Endothelial cell of umbilical vein (primary cell): ENCODE data around the gene AK8. TPM values are rescaled to one million over a fixed set of nuclear protein-coding genes. Genes with fewer than 3 reads are reported as not detected.

ENCODE experiments used
- BruUV-seq: library from RNA; stranded (reverse); fragments of 400-500 nt; replicated peaks from 2 replicates; lab custom pipeline; 2021; lab: Mats Ljungman, UMichigan
- CTCF ChIA-PET: fragments of 300-600, 350-600 bp; sonication (Branson Sonifier 250); formaldehyde crosslinking; loops from one replicate; lab custom pipeline; 2021; ENCODE audit warnings: antibody characterized with exemption, inconsistent platforms; lab: Charles Lee
- POLR2A ChIA-PET: fragments of 300-600, 350-600 bp; sonication (Branson Sonifier 250); formaldehyde crosslinking; loops from one replicate; lab custom pipeline; 2021; ENCODE audit warnings: antibody characterized with exemption, inconsistent platforms; lab: Charles Lee
- DNase-seq: peaks from one replicate; pipeline ENCODE4 v3.0.0-alpha.2; 2011; ENCODE audit warnings: low read depth, low spot score
- FAIRE-seq: peaks from 2 replicates; lab custom pipeline; 2011; peaks lifted over from hg19 to GRCh38; lab: Jason Lieb, UNC
- H2AFZ ChIP-seq: 2 replicates; pipeline ENCODE4 v1.6.0; 2012; ENCODE audit warnings: low read depth, low read length, control low read depth, inconsistent platforms
- H3K27ac ChIP-seq: 2 replicates; pipeline ENCODE4 v1.5.1; 2011; ENCODE audit warnings: low read depth, mild to moderate bottlenecking, control low read depth, low read length, moderate library complexity; ENCODE audit not compliant: insufficient read depth
- H3K27me3 ChIP-seq, 2 experiments: 2 replicates each; pipeline versions ENCODE4 v1.6.0 to v1.6.1; 2011; ENCODE audit warnings: low read length in 2 of 2, mixed read lengths in 1 of 2; ENCODE audit not compliant: control insufficient read depth in 2 of 2, insufficient read depth in 2 of 2
- H3K36me3 ChIP-seq, 2 experiments: 2 replicates in 1 of 2; 3 replicates in 1 of 2; pipeline ENCODE4 v1.5.1; 2011; ENCODE audit warnings: low read length in 2 of 2, mild to moderate bottlenecking in 1 of 2, moderate library complexity in 1 of 2; ENCODE audit not compliant: control insufficient read depth in 2 of 2, insufficient read depth in 2 of 2; ENCODE audit errors: extremely low read depth in 1 of 2
- H3K4me1 ChIP-seq: 3 replicates; pipeline ENCODE4 v1.5.1; 2011; ENCODE audit warnings: mild to moderate bottlenecking, low read length; ENCODE audit not compliant: control insufficient read depth, insufficient read depth; ENCODE audit errors: extremely low read depth
- H3K4me2 ChIP-seq: 2 replicates; pipeline ENCODE4 v1.6.1; 2011; ENCODE audit warnings: low read length, control low read depth, mixed read lengths; ENCODE audit not compliant: insufficient read depth
- H3K4me3 ChIP-seq, 3 experiments: fragments of 200-600 bp in 1 of 3; sonication (generic), shearing (Covaris generic) in 1 of 3; replicated peaks in 1 of 3; 2 replicates each; pipeline ENCODE4 v1.5.1; 2011 to 2016; ENCODE audit warnings: control low read depth in 3 of 3, low read length in 3 of 3, mild to moderate bottlenecking in 2 of 3, inconsistent platforms in 1 of 3, low read depth in 1 of 3, moderate library complexity in 1 of 3; ENCODE audit not compliant: insufficient read depth in 1 of 3
- H3K79me2 ChIP-seq: 2 replicates; pipeline ENCODE4 v1.6.0; 2012; ENCODE audit warnings: low read length, inconsistent platforms; ENCODE audit not compliant: control insufficient read depth, insufficient read depth
- H3K9ac ChIP-seq: replicated peaks from 2 replicates; pipeline ENCODE3; 2011; ENCODE audit warnings: low read length, control low read depth; ENCODE audit not compliant: insufficient read depth; ENCODE audit errors: extremely low read depth
- H3K9me1 ChIP-seq: replicated peaks from 3 replicates; pipeline ENCODE4 v1.6.0; 2011; ENCODE audit warnings: mild to moderate bottlenecking, low read length; ENCODE audit not compliant: control insufficient read depth, insufficient read depth; ENCODE audit errors: extremely low read depth
- H3K9me3 ChIP-seq: replicated peaks from 2 replicates; pipeline ENCODE4 v1.5.1; 2012; ENCODE audit warnings: low read length, inconsistent platforms; ENCODE audit not compliant: control insufficient read depth, insufficient read depth
- H4K20me1 ChIP-seq: replicated peaks from 2 replicates; pipeline ENCODE3; 2011; ENCODE audit warnings: mild to moderate bottlenecking, low read length; ENCODE audit not compliant: control insufficient read depth, insufficient read depth; ENCODE audit errors: extremely low read depth
- CTCF ChIP-seq, 2 donors: IDR thresholded peaks; 1 replicate in 1 of 2; 2 replicates in 1 of 2; pipeline ENCODE4 v1.5.1; 2011; ENCODE audit warnings: low read length in 2 of 2, mild to moderate bottlenecking in 2 of 2, moderate library complexity in 2 of 2, control low read depth in 1 of 2, inconsistent platforms in 1 of 2, low read depth in 1 of 2; ENCODE audit not compliant: insufficient read depth in 1 of 2; ENCODE audit errors: extremely low read depth in 1 of 2
- EZH2 ChIP-seq: IDR thresholded peaks from 2 replicates; pipeline ENCODE4 v1.6.1; 2012; ENCODE audit warnings: borderline replicate concordance, low read depth, mild to moderate bottlenecking, moderate library complexity, low read length, inconsistent platforms; ENCODE audit not compliant: severe bottlenecking
- FOS ChIP-seq: IDR thresholded peaks from 2 replicates; pipeline ENCODE4 v1.6.1; 2011; ENCODE audit warnings: mild to moderate bottlenecking, low read length, moderate library complexity, borderline replicate concordance; ENCODE audit not compliant: insufficient read depth
- JUN ChIP-seq: IDR thresholded peaks from 2 replicates; pipeline ENCODE4 v1.6.1; 2011; ENCODE audit warnings: borderline replicate concordance, low read depth; ENCODE audit not compliant: insufficient read length, insufficient read depth
- POLR2A ChIP-seq: IDR thresholded peaks from 2 replicates; pipeline ENCODE4 v1.6.1; 2012; ENCODE audit warnings: low read depth, mild to moderate bottlenecking, control low read depth, low read length
- dilution Hi-C: fragments of 300-500 bp; cut with MboI; formaldehyde crosslinking; loops from one replicate; pipeline ENCODE4 v1.15.0; 2019; ENCODE audit warnings: low sequenced_read_pairs; ENCODE audit not compliant: extremely low pct_ligation_motif_present
- intact Hi-C: fragments of 100-400 bp; cut with micrococcal nuclease; formaldehyde crosslinking; loops from one replicate; pipeline ENCODE4 v1.10.0; 2022
- polyA plus RNA-seq, 4 experiments: library from polyadenylated mRNA; depleted of rRNA in 3 of 4; stranded (reverse) in 3 of 4; unstranded in 1 of 4; fragments of >200 nt; gene quantifications; 2 replicates each; pipeline versions ENCODE4 v1.2.1 to v1.2.3, GENCODE V29; 2011 to 2012; ENCODE audit warnings: missing spikeins in 1 of 4
- total RNA-seq: library from RNA; stranded (reverse); gene quantifications from 2 replicates; pipeline ENCODE4 v1.2.3, GENCODE V29; 2021

Gene AK8
- total and polyA plus RNA-seq, 2 donors (not counting 3 experiments of a cell fraction or from before 2014, with no cell fraction given) = 0.06 TPM; not detected in 1

DNA sequence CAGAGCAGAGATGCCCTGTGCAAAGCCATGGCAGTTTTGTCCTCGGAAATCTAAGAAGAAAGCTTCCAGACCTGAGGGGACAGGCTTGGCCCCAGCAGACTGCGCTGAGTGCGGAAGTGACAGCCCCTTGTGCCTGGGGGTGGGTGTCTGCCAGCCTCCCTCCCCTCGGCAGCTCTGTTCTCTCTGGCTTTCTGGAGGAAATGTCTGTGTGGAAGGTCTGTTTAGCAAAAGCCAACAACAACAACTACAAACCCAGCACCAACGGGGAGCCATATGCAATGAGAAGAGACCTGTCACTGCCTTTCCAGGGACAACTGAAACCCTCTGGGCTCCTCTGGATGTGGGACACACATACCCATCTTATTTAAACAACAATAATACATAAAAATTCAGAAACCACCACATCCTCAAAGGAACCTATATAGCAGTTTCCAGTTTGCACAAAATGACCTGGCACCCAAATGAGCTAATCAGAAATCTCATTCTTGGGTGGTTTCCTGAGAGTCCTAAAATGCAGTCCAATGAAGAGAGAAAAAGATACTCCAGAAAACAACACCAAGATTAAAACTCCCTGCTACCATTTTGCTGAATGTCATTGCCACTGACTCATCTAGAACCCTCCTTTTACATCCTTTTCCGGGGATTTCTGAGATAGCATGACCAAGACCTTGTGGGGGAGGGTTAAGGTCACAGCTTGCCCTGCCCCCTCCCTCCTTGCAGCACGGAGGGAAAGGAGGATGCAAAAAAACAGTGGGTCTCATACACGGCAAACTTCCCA is 97.7 kb downstream of the AK8 start:
- intact Hi-C loops = no loop called here

More for the DNA sequence above, 97.7 kb downstream of the AK8 start:
- Histone ChIP-seq H3K36me3 (no peaks in the 10 kb centered on the region), H4K20me1 (no peaks in the 10 kb centered on the region), H3K9ac (no peak overlapping the region), H3K9me1 (no peaks in the 10 kb centered on the region), H3K27me3 (peaks cover 9 to 17% of the 10 kb centered on the region in 2 experiments), H3K79me2 (no peaks in the 10 kb centered on the region), H3K27ac (no peak overlapping the region), H3K4me3 (no peak overlapping the region), H3K9me3 (no peaks in the 10 kb centered on the region), H3K4me1 (no peaks in the 10 kb centered on the region), H3K4me2 (no peak overlapping the region), H2AFZ (no peak overlapping the region)
- CTCF ChIA-PET = interaction anchor here (1.1 to 3.1 kb wide), 3 partner anchors 11 to 32 kb away, joined by 4 to 14 read pairs (median 5); no protein-coding TSS in a partner anchor
- FAIRE-seq (no peak), DNase-seq (no peak)
- no TSS peak for BruUV-seq
- POLR2A ChIA-PET = no interaction called here
- TF ChIP-seq POLR2A = no peak
- TF ChIP-seq JUN = no peak
- no peak for TF ChIP-seq FOS
- TF ChIP-seq CTCF (IDR thresholded peaks at IDR 0.05; ENCODE audit: extremely low read depth in 1 of 2, insufficient read depth in 1 of 2, low read depth in 1 of 2, low read length in 2 of 2) = no peak
- TF ChIP-seq EZH2 = no peak
- dilution Hi-C loops = no loop called here
